B cell (primary cell): ENCODE data around the gene MORC4. TPM values are rescaled to one million over a fixed set of nuclear protein-coding genes. Genes with fewer than 3 reads are reported as not detected.

Experiments
- ATAC-seq: fragments of 200-7000 bp; cut with Tn5 transposase; one replicate; pipeline ENCODE4 v1.10.0; 2021; ENCODE audit warnings: low read depth, mild to moderate bottlenecking, moderate number of reproducible peaks, moderate library complexity
- CTCF ChIA-PET: fragments of 350-600 bp; sonication (Branson Sonifier 250); formaldehyde crosslinking; loops from one replicate; lab custom pipeline; 2021; ENCODE audit warnings: antibody characterized with exemption, inconsistent platforms; lab: Charles Lee
- POLR2A ChIA-PET: fragments of 350-600 bp; sonication (Branson Sonifier 250); formaldehyde crosslinking; loops from one replicate; lab custom pipeline; 2021; ENCODE audit warnings: antibody characterized with exemption; lab: Charles Lee
- DNase-seq: peaks from one replicate; pipeline ENCODE4 v3.0.0; 2013
- H2AFZ ChIP-seq: 2 replicates; pipeline ENCODE4 v1.6.1; 2012; ENCODE audit warnings: mild to moderate bottlenecking, low read depth, low read length; ENCODE audit not compliant: insufficient read depth, poor library complexity, severe bottlenecking
- H3K27ac ChIP-seq, 2 donors: 1 replicate in 1 of 2; 2 replicates in 1 of 2; pipeline ENCODE4 v1.5.1; 2012 to 2013; ENCODE audit warnings: low read length in 2 of 2, mild to moderate bottlenecking in 2 of 2, moderate library complexity in 1 of 2
- H3K27me3 ChIP-seq, 4 experiments: fragments of 200-600 bp in 1 of 4; sonication (generic) in 1 of 4; replicated peaks in 1 of 4; 1 replicate in 2 of 4; 2 replicates in 2 of 4; pipeline versions ENCODE4 v1.6.1 to v1.7.0; 2013 to 2016; ENCODE audit warnings: low read length in 3 of 4, mild to moderate bottlenecking in 2 of 4, mixed read lengths in 1 of 4, moderate library complexity in 1 of 4; ENCODE audit not compliant: insufficient read depth in 4 of 4, control insufficient read depth in 3 of 4; ENCODE audit errors: control extremely low read depth in 1 of 4
- H3K36me3 ChIP-seq, 2 experiments: replicated peaks in 1 of 2; 1 replicate in 1 of 2; 2 replicates in 1 of 2; pipeline versions ENCODE4 v1.6.1 to v1.7.1; 2013; ENCODE audit warnings: low read length in 1 of 2; ENCODE audit not compliant: insufficient read depth in 2 of 2, control insufficient read depth in 1 of 2; ENCODE audit errors: control extremely low read depth in 1 of 2, extremely low read depth in 1 of 2
- H3K4me1 ChIP-seq, 2 donors: fragments of 200-600 bp in 1 of 2; sonication (generic) in 1 of 2; 1 replicate in 1 of 2; 2 replicates in 1 of 2; pipeline versions ENCODE4 v1.5.1 to v1.6.1; 2013 to 2017; ENCODE audit warnings: low read length in 2 of 2; ENCODE audit not compliant: control insufficient read depth in 2 of 2, insufficient read depth in 2 of 2
- H3K4me2 ChIP-seq: replicated peaks from 2 replicates; pipeline ENCODE3; 2012; ENCODE audit warnings: mild to moderate bottlenecking, low read depth, low read length; ENCODE audit not compliant: poor library complexity, severe bottlenecking
- H3K4me3 ChIP-seq, 5 experiments: fragments of 200-600 bp in 1 of 5; sonication (generic) in 1 of 5; 1 replicate in 3 of 5; 2 replicates in 2 of 5; pipeline versions ENCODE4 v1.5.1 to v1.7.0; 2011 to 2016; ENCODE audit warnings: low read length in 4 of 5, mild to moderate bottlenecking in 4 of 5, low read depth in 2 of 5, control low read depth in 1 of 5, moderate library complexity in 1 of 5; ENCODE audit not compliant: insufficient read depth in 1 of 5; ENCODE audit errors: control extremely low read depth in 1 of 5, extremely low read depth in 1 of 5
- H3K79me2 ChIP-seq: fragments of 200-600 bp; sonication (generic); one replicate; pipeline ENCODE4 v1.6.0; 2016; ENCODE audit warnings: low read length; ENCODE audit not compliant: control insufficient read depth, insufficient read depth
- H3K9ac ChIP-seq: fragments of 200-600 bp; sonication (generic); 2 replicates; pipeline ENCODE4 v1.6.1; 2017; ENCODE audit warnings: mild to moderate bottlenecking, low read length, moderate library complexity
- H3K9me3 ChIP-seq, 3 donors: one replicate each; pipeline versions ENCODE4 v1.6.1 to v1.7.1; 2013; ENCODE audit warnings: low read length in 2 of 3; ENCODE audit not compliant: control insufficient read depth in 2 of 3, insufficient read depth in 1 of 3; ENCODE audit errors: control extremely low read depth in 1 of 3
- H4K20me1 ChIP-seq: 2 replicates; pipeline ENCODE4 v1.6.0; 2012; ENCODE audit warnings: mild to moderate bottlenecking, low read length; ENCODE audit not compliant: insufficient read depth, control insufficient read depth, poor library complexity, severe bottlenecking
- H3K27ac Mint-ChIP-seq: one replicate; pipeline ENCODE4 v1.8.0; 2021; ENCODE audit warnings: mixed read lengths
- H3K27me3 Mint-ChIP-seq: one replicate; pipeline ENCODE4 v1.8.0; 2021; ENCODE audit warnings: mixed read lengths
- H3K4me1 Mint-ChIP-seq: one replicate; pipeline ENCODE4 v1.8.0; 2021; ENCODE audit warnings: mixed read lengths
- H3K4me3 Mint-ChIP-seq: one replicate; pipeline ENCODE4 v1.8.0; 2021; ENCODE audit warnings: mixed read lengths
- H3K9me3 Mint-ChIP-seq: one replicate; pipeline ENCODE4 v1.8.0; 2022; ENCODE audit warnings: mixed read lengths; ENCODE audit not compliant: insufficient read depth
- EZH2 ChIP-seq: IDR thresholded peaks from 2 replicates; pipeline ENCODE4 v1.6.1; 2012; ENCODE audit warnings: borderline replicate concordance, low read depth, mild to moderate bottlenecking, moderate library complexity, low read length; ENCODE audit not compliant: insufficient read depth, poor library complexity, severe bottlenecking
- WGBS: methylation state at CpG from one replicate; pipeline ENCODE4 v1.1.5; 2013; ENCODE audit warnings: missing lambda C conversion rate; ENCODE audit not compliant: insufficient coverage; 5-methylcytosine and 5-hydroxymethylcytosine counted together
- intact Hi-C: fragments of 100-400 bp; cut with micrococcal nuclease; formaldehyde crosslinking; loops from one replicate; pipeline ENCODE4 v1.10.0; 2022
- polyA plus RNA-seq: library from polyadenylated mRNA; depleted of rRNA; stranded (reverse); fragments of >200 nt; gene quantifications from 2 replicates; pipeline ENCODE4 v1.2.3, GENCODE V29; 2012
- total RNA-seq, 2 donors: library from RNA; stranded (reverse); fragments of 120-200 nt in 1 of 2; gene quantifications; 1 replicate in 1 of 2; 2 replicates in 1 of 2; pipeline versions ENCODE4 v1.2.3 to v1.2.4, GENCODE V29; 2013 to 2022
- TF ChIP-seq, protein P1 (sequence below): fragments of 200-600 bp; IDR thresholded peaks from one replicate; pipeline ENCODE4 v1.8.0; 2022; ENCODE audit warnings: antibody characterized with exemption, mild to moderate bottlenecking

MORC4 gene
- total and polyA plus RNA-seq, 2 donors (not counting 1 experiment from before 2014, with no cell fraction given), result 1.1 to 6.3 TPM

DNA sequence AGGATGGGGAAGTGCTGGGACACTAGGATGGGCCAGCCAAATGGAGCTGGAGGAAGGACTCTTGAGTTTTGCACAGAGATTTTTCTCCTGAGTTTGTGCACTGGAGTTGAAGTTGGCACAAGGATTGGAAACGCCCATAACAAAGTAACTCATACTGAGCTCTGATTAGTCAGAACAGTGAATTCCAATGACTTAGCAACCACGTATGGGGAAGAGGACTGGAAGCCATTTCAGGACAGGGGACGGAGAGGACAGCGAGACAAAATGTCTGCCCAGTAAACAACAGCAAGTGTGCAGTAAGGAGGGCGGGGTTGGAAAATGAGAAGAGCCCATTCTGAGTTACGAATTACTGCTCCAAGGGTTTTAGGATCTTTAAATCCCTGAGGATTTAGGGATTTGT is 102.8 kb downstream of the MORC4 start:
- Mint-ChIP-seq H3K27ac (no peak overlapping the region), H3K9me3 (no peaks in the 10 kb centered on the region), H3K4me3 (no peak overlapping the region), H3K27me3 (no peaks in the 10 kb centered on the region), H3K4me1 (no peaks in the 10 kb centered on the region)
- ATAC-seq, result no peak
- Histone ChIP-seq H3K4me2 (no peak overlapping the region), H3K27me3 (peaks cover 0 to 3% (median 0%) of the 10 kb centered on the region in 4 experiments), H3K79me2 (no peaks in the 10 kb centered on the region), H3K27ac (no peak overlapping the region), H4K20me1 (no peaks in the 10 kb centered on the region), H3K9ac (no peak overlapping the region), H3K4me1 (no peaks in the 10 kb centered on the region), H3K36me3 (no peaks in the 10 kb centered on the region), H3K9me3 (no peaks in the 10 kb centered on the region), H3K4me3 (no peak overlapping the region), H2AFZ (no peak overlapping the region)
- 90% methylated on average over 2 of the region's 6 CpGs for WGBS
- TF ChIP-seq EZH2, result no peak
- TF ChIP-seq, protein P1, sequence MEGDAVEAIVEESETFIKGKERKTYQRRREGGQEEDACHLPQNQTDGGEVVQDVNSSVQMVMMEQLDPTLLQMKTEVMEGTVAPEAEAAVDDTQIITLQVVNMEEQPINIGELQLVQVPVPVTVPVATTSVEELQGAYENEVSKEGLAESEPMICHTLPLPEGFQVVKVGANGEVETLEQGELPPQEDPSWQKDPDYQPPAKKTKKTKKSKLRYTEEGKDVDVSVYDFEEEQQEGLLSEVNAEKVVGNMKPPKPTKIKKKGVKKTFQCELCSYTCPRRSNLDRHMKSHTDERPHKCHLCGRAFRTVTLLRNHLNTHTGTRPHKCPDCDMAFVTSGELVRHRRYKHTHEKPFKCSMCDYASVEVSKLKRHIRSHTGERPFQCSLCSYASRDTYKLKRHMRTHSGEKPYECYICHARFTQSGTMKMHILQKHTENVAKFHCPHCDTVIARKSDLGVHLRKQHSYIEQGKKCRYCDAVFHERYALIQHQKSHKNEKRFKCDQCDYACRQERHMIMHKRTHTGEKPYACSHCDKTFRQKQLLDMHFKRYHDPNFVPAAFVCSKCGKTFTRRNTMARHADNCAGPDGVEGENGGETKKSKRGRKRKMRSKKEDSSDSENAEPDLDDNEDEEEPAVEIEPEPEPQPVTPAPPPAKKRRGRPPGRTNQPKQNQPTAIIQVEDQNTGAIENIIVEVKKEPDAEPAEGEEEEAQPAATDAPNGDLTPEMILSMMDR, result no peak
- POLR2A ChIA-PET, result no interaction called here
- CTCF ChIA-PET, result interaction anchor here (1.2 to 2.8 kb wide), 5 partner anchors 880 to 1178 kb away, joined by 3 to 11 read pairs (median 7); partner anchors contain the start of gene NCBP2L
- intact Hi-C loops, result loop anchor here (10.0 kb wide), 2 partner anchors 528 to 758 kb away; no protein-coding TSS in a partner anchor
- no peak for DNase-seq

DNA sequence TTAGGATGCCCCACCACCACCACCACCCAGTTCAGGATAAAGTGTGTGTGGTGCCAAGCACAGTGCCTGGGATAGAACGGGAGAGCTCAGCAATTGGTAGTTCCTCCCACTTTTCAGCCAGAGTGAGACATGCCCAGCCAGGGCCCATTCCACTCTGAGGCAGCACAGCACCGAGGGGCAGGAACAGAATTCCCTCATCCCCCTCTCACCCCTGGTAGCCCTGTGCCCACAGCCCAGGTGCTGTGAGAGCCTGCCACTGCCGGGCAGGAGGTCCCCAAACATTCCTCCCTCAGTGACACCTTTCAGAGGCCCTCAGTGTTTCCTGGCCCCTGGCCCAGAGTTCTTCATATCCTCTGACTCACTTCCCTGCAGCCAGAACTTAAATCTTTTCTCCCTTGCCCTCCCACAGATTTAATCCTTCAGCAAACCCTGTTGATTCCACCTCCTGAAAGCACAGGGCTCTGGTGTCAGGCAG is 105.0 kb downstream of the MORC4 start:
- H3K36me3 ChIP-seq, result no peaks in the 10 kb centered on the region
- ChIA-PET POLR2A (no interaction called here), CTCF (interaction anchor here (1.0 to 2.5 kb wide), 4 partner anchors 8 to 999 kb away, joined by 4 to 10 read pairs (median 6); partner anchors contain the start of gene RIPPLY1)
- intact Hi-C loops, result loop anchor here (1.0 to 10.0 kb wide), 3 partner anchors 530 to 999 kb away; no protein-coding TSS in a partner anchor
- no peak for TF ChIP-seq EZH2
- TF ChIP-seq, protein P1, result no peak
- no peak overlapping the region for H3K4me2 ChIP-seq
- H3K27me3 Mint-ChIP-seq, result no peaks in the 10 kb centered on the region
- H4K20me1 ChIP-seq, result no peaks in the 10 kb centered on the region
- H3K4me3 Mint-ChIP-seq, result no peak overlapping the region
- H3K9ac ChIP-seq, result no peak overlapping the region
- no peak for DNase-seq
- H3K27ac Mint-ChIP-seq, result no peak overlapping the region
- H3K27ac ChIP-seq, result no peak overlapping the region
- H3K9me3 Mint-ChIP-seq, result no peaks in the 10 kb centered on the region
- no peaks in the 10 kb centered on the region for H3K79me2 ChIP-seq
- H3K4me3 ChIP-seq, result no peak overlapping the region
- no peaks in the 10 kb centered on the region for H3K4me1 ChIP-seq
- no peak overlapping the region for H2AFZ ChIP-seq
- no peaks in the 10 kb centered on the region for H3K4me1 Mint-ChIP-seq
- 78% methylated on average over 1 of the region's 3 CpGs for WGBS
- no peak for ATAC-seq
- H3K9me3 ChIP-seq, result no peaks in the 10 kb centered on the region
- peaks cover 0 to 3% (median 0%) of the 10 kb centered on the region in 4 experiments for H3K27me3 ChIP-seq
